Retinal pigment epithelial cell (primary cell): ENCODE data around the gene POLN.

Experiments
- DNase-seq: peaks from one replicate; pipeline ENCODE4 v3.0.0-alpha.2; 2010; ENCODE audit warnings: low read depth
- H3K4me3 ChIP-seq: 2 replicates; pipeline ENCODE4 v1.5.1; 2011; ENCODE audit warnings: mild to moderate bottlenecking, low read length, control low read depth, moderate library complexity
- CTCF ChIP-seq: conservative IDR thresholded peaks from 2 replicates; pipeline ENCODE4 v1.5.1; 2011; ENCODE audit warnings: low read depth, low read length, control low read depth, inconsistent platforms

The POLN gene

GRCh38 chr4:2274320-2275043 is 32.6 kb upstream of the POLN start:
- no peak for TF ChIP-seq CTCF
- no peak for DNase-seq
- no peak overlapping the region for H3K4me3 ChIP-seq

GRCh38 chr4:2273657-2274319 is 31.9 kb upstream of the POLN start:
- no peak for TF ChIP-seq CTCF
- H3K4me3 ChIP-seq, result no peak overlapping the region
- DNase-seq, result no peak

GRCh38 chr4:2273221-2273620 is 31.3 kb upstream of the POLN start:
- no peak overlapping the region for H3K4me3 ChIP-seq
- TF ChIP-seq CTCF, result no peak
- no peak for DNase-seq

- no peak for TF ChIP-seq CTCF
- no peak for DNase-seq
- H3K4me3 ChIP-seq, result no peak overlapping the region
Observed at GRCh38 chr4:2272828-2273120, 30.9 kb upstream of the POLN start.

GRCh38 chr4:2272026-2272827 is 30.3 kb upstream of the POLN start:
- DNase-seq, result no peak
- no peak for TF ChIP-seq CTCF
- no peak overlapping the region for H3K4me3 ChIP-seq

GRCh38 chr4:2271279-2272025 is 29.5 kb upstream of the POLN start:
- TF ChIP-seq CTCF, result no peak

More at GRCh38 chr4:2271279-2272025, 29.5 kb upstream of the POLN start:
- DNase-seq, result no peak
- no peak overlapping the region for H3K4me3 ChIP-seq
